GM18526 (cell line): Measurements from ENCODE around the gene DIABLO.

Source experiments
- POLR2A ChIP-seq: IDR thresholded peaks from 3 replicates; pipeline ENCODE4 v1.6.1; 2011; ENCODE audit not compliant: insufficient read length; ENCODE audit errors: extremely low read depth

The DIABLO gene

DNA sequence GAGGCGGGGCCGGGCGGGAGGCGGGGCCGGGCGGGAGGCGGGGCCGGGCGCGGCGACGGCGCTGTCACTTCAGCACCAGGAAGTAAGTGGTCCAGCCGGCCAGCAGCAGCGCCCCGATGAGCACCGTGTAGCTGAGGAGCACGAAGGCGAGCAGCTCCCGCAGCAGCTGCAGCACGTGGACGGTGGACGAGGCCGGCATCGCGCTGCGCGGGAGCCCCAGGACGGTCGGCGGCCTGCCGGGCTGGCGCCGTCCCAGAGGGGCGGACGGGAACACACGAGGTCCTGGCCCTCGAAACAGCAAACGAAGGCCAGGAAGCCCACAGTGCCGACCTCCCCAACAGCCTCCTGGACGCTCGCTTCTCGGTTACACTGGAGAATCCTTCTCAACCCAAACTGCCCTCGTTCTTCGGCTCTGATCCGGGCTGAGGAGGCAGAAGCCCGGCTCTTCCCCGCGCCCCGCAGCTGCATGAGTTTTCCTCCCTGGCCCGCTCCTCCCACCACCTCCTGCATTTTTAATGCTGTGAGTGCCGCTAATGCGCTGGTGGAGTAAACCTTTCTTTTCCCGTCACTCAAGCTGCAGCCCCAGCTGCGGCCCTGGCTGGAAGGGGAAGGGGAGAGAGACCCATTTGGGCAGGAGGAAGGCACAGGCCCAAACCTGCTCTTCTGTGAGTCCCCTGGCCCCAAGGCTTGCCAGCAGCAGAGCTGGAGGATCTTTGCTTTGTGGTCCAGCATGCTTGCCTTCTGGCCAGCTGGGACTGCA lies 694 bp upstream of the DIABLO start:
- no peak for TF ChIP-seq POLR2A

DNA sequence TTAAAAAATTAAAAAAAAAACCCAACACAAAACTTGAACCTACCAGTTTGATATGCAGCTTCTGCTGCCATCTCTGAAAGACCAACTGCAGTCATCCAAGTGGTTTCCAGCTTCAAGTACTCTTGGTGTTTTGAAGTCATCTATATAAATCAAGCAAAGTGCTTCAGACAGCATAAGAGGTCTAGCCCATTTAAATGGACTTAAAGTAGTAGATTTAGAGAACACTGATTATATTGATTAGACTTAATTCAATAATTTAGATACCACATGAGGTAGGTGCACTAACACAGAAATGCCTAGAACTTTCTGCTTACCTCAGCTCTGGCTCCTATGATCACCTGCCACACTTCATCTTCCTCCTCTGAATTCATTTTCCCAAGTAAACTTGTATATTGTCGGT lies 9.4 kb downstream of the DIABLO start:
- no peak for TF ChIP-seq POLR2A

DNA sequence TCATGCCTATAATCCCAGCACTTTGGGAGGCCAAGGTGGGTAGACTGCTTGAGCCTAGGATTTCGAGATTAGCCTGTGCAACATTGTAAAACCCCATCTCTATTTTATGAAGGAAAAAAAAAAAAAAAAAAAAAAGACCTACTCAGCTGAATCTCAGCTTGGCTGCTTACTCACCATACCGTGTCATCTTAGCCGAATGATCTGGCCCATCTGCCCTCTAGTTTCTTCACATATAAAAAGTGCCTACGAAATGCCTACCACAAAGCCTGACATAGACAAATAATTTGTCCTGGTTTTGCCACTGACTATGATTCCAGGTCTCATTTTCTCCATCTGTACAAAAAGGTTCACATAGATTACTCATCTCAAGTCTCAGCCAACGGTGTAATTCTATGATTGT lies 10.1 kb downstream of the DIABLO start:
- no peak for TF ChIP-seq POLR2A

- TF ChIP-seq POLR2A = no peak
Observed at GRCh38 chr12:122208073-122208820, 17.6 kb downstream of the DIABLO start.

DNA sequence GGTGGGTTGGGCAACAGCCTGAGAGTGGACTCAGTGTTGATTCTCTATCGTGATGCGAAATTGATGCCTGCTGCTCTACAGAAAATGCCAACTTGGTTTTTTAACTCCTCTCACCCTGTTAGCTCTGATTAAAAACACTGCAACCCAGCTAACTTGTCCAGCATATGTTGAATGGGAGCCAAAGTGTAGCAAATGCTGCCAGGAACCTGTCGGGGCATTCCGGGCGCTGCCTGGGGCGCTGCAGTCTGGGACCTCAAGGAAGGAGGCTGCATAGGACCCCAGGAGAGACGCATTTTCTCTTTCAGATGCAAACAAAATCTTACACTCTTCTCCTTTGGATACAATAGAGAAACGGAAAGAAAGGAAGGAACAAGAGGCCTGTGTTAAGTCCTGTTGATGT lies 18.5 kb downstream of the DIABLO start:
- TF ChIP-seq POLR2A = no peak

DNA sequence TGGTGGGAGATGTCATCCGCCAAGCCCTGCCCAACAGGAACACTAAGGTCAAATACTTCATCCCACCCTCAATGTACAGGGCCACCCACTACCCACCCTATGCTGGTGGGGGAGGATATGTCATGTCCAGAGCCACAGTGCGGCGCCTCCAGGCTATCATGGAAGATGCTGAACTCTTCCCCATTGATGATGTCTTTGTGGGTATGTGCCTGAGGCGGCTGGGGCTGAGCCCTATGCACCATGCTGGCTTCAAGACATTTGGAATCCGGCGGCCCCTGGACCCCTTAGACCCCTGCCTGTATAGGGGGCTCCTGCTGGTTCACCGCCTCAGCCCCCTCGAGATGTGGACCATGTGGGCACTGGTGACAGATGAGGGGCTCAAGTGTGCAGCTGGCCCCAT lies 18.9 kb downstream of the DIABLO start:
- no peak for TF ChIP-seq POLR2A

- no peak for TF ChIP-seq POLR2A
Observed at GRCh38 chr12:122206111-122206881, 19.6 kb downstream of the DIABLO start.

- no peak for TF ChIP-seq POLR2A
Observed at GRCh38 chr12:122205053-122205925, 20.6 kb downstream of the DIABLO start.

DNA sequence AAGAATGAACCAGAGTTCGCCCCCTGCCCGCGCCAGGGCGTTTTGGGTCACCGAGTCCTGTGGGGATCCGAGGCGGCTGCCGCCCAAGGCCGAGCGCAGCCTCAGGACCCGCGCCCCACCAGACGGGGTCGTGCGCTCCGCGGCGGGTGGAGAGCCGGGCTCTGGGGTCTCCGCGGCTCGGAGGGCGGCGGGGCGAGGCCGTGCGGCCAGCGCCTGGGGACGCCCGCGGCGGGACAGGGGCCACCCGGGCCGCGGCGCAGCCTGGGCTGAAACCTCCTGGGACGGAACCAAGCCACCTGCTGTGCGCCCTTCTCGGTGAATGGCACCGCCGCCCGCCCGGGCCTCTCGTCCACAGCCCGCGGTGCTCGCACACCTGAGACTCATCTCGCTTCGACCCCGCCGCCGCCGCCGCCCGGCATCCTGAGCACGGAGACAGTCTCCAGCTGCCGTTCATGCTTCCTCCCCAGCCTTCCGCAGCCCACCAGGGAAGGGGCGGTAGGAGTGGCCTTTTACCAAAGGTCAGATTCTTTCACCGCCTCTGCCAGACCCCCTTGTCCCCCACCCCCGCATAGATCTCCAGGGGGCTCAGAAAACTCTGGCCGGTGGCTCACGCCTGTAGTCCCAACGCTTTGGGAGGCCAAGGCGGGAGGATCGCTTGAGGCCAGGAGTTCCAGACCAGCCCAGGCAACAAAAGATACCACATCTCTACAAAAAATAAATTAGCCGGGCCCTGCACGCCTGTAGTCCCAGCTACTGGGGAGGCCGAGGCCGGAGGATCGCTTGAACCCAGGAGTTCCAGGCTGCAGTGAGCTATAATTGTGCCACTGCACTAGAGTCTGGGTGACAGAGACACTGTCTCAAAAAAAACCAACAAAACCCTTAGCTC lies 21.4 kb downstream of the DIABLO start:
- no peak for TF ChIP-seq POLR2A

DNA sequence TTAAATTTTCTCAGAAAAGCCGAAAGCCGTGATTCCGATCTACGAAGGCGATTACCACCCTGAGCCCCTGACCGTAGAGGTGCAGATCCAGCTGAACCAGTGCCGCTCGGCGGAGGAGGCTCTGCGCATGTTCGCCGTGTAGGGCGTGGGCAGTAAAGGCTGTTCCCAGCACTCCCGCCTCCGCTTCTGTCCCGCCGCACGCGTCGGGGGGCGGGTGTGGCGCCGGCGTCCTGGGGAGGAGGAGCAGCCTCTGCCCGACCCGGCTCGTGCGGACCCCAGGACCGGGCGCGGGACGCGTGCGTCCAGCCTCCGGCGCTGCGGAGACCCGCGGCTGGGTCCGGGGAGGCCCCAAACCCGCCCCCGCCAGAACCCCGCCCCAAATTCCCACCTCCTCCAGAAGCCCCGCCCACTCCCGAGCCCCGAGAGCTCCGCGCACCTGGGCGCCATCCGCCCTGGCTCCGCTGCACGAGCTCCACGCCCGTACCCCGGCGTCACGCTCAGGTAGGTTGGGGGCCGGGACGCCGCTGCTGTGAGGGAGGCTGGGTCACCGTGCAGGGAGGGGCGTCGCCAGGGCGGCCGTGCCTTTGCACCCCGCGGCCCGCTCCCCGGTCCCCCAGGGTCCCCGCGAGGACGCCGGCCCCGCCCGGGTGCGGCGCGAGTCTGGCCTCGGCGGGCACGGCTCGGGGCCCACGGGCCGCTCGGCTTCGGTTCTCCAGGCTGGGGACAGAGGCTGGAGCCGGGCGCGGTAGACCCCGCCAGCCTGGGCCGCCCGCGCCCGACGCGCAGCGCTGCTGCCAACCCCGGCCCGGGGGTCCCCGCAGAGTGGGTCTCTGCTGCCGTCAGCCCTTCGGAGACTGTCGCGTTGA lies 22.3 kb downstream of the DIABLO start, which contains the start of gene B3GNT4:
Gene B3GNT4 (plus strand): TSS at position 409 of the 866 bp plus-strand sequence. CDS start 910 bp downstream, outside the sequence.
- TF ChIP-seq POLR2A = no peak

DNA sequence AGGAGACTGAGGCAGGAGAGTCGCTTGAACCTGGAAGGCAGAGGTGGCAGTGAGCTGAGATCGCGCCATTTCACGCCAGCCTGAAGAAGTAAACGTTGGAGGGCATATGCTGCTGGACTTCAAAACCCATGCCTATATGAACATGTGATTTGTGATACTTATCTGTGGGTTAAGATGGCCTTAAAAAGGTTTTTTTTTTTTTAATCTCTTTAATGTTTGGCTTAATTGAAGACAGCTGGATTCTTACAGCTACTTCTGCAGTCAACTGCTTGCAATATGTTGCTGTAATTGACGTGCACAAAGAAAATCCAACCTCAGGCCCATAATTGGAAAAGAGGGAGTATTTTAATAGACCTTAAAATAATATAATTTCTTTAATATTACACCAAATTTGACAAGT lies 23.8 kb downstream of the DIABLO start:
- TF ChIP-seq POLR2A = no peak

GRCh38 chr12:122201381-122201780 lies 24.5 kb downstream of the DIABLO start:
- no peak for TF ChIP-seq POLR2A

DNA sequence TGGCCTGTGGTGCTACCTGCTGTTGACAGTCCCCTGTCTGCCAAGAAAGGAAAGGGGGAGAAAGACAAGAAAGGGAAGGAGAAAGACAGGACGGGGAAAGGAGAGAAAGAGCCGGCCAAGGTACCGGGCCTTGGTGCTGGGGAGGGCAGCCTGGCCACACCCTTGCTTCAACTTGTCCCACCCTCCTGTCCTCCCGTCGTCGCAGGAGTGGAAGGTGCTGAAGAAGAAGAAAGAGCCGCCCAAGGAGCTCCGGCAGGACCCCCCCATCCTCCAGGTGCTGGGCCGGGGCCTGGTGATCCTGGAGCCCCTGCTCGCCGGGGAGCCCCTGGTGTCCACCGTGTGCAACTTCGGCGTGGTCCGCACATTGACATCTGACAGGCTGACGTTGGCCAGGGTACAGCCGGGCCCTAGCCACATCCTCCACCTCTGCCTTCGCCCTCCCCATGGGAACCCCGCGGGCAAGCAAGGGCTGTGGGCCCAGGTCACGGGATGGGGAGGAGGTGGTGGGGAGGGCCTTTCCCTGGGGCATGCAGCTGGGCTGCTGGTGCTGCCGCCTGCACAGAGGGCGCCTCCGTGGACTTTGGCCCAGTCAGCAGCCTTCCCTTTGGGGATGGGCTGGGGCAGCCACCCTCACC lies 25.2 kb downstream of the DIABLO start:
- TF ChIP-seq POLR2A = no peak
